Tibial nerve (tissue), 4 donors: ENCODE results near the gene PRPSAP2. TPM values are rescaled to one million over a fixed set of nuclear protein-coding genes. Genes with fewer than 3 reads are reported as not detected.

ENCODE experiments used
- DNase-seq, 2 donors: peaks; one replicate each; pipeline ENCODE4 v3.0.0-alpha.2; 2019; ENCODE audit warnings: low spot score in 2 of 2
- H3K27ac ChIP-seq, 4 donors: fragments of 200-600 bp; sonication (generic) in 3 of 4; one replicate each; pipeline ENCODE4 v1.5.1; 2017 to 2019; ENCODE audit warnings: mild to moderate bottlenecking in 1 of 4
- H3K27me3 ChIP-seq, 2 donors: fragments of 200-600 bp; sonication (generic) in 1 of 2; one replicate each; pipeline versions ENCODE4 v1.5.1 to v1.6.0; 2017 to 2019
- H3K36me3 ChIP-seq, 3 donors: fragments of 200-600 bp; sonication (generic); one replicate each; pipeline ENCODE4 v1.5.1; 2018 to 2019
- H3K4me1 ChIP-seq, 4 donors: fragments of 200-600 bp; sonication (generic) in 3 of 4; one replicate each; pipeline ENCODE4 v1.5.1; 2017 to 2019
- H3K4me3 ChIP-seq, 4 donors: fragments of 200-600 bp; sonication (generic) in 3 of 4; one replicate each; pipeline ENCODE4 v1.5.1; 2017 to 2019; ENCODE audit warnings: mild to moderate bottlenecking in 1 of 4, moderate library complexity in 1 of 4
- H3K9me3 ChIP-seq, 4 donors: fragments of 200-600 bp; sonication (generic) in 3 of 4; one replicate each; pipeline ENCODE4 v1.5.1; 2017 to 2019
- CTCF ChIP-seq, 5 experiments: fragments of 200-600 bp in 3 of 5; fragments of 450-650 bp in 2 of 5; sonication (generic) in 3 of 5; IDR thresholded peaks; one replicate each; pipeline ENCODE4 v1.5.1; 2016 to 2019; ENCODE audit warnings: antibody characterized with exemption in 5 of 5, mild to moderate bottlenecking in 3 of 5, moderate library complexity in 2 of 5
- EP300 ChIP-seq, 2 donors: sonication (generic); formaldehyde crosslinking; IDR thresholded peaks; one replicate each; pipeline ENCODE4 v1.6.1; 2017; ENCODE audit warnings: antibody characterized with exemption in 2 of 2, mild to moderate bottlenecking in 1 of 2
- POLR2A ChIP-seq, 2 donors: fragments of 450-650 bp; IDR thresholded peaks; one replicate each; pipeline ENCODE4 v1.6.1; 2017; ENCODE audit warnings: antibody characterized with exemption in 2 of 2, mild to moderate bottlenecking in 2 of 2, moderate library complexity in 2 of 2
- WGBS, 2 donors: methylation state at CpG; one replicate each; pipeline ENCODE4 v1.1.5; 2018; 5-methylcytosine and 5-hydroxymethylcytosine counted together
- total RNA-seq, 4 donors: library from RNA; depleted of rRNA; stranded (reverse); fragments of >200 nt; gene quantifications; one replicate each; pipeline ENCODE4 v1.1.0, GENCODE V29; 2016

Gene PRPSAP2
- total RNA-seq, 4 donors from 2014 or later, result 31.4 to 35.1 (median 33.7) TPM

GRCh38 chr17:18944646-18945045 is 86.7 kb downstream of the PRPSAP2 start:
- 70 to 75% methylated on average over 5 of the region's 5 CpGs for WGBS, 2 donors
- TF ChIP-seq POLR2A (IDR thresholded peaks at IDR 0.05) (no peak), CTCF (IDR thresholded peaks at IDR 0.05) (no peak), EP300 (IDR thresholded peaks at IDR 0.05) (no peak)
- Histone ChIP-seq H3K9me3 (no peaks in the 10 kb centered on the region), H3K27me3 (peaks cover 0 to 7% of the 10 kb centered on the region in 2 donors), H3K36me3 (no peaks in the 10 kb centered on the region), H3K4me3 (no peak overlapping the region), H3K4me1 (no peaks in the 10 kb centered on the region), H3K27ac (no peak overlapping the region)
- DNase-seq, result no peak

GRCh38 chr17:18946536-18946935 is 88.6 kb downstream of the PRPSAP2 start:
- Histone ChIP-seq H3K27me3 (peaks cover 0 to 7% of the 10 kb centered on the region in 2 donors), H3K4me1 (no peaks in the 10 kb centered on the region), H3K9me3 (no peaks in the 10 kb centered on the region), H3K36me3 (no peaks in the 10 kb centered on the region), H3K27ac (no peak overlapping the region), H3K4me3 (no peak overlapping the region)
- no peak for DNase-seq
- TF ChIP-seq CTCF (IDR thresholded peaks at IDR 0.05) (no peak), POLR2A (IDR thresholded peaks at IDR 0.05) (no peak), EP300 (IDR thresholded peaks at IDR 0.05) (no peak)
- WGBS, 2 donors, result 64 to 75% methylated on average over 2 of the region's 2 CpGs

- Histone ChIP-seq H3K9me3 (no peaks in the 10 kb centered on the region), H3K36me3 (no peaks in the 10 kb centered on the region), H3K4me1 (no peaks in the 10 kb centered on the region), H3K27me3 (peaks cover 0 to 7% of the 10 kb centered on the region in 2 donors), H3K27ac (no peak overlapping the region), H3K4me3 (no peak overlapping the region)
- no peak for DNase-seq
- TF ChIP-seq POLR2A (IDR thresholded peaks at IDR 0.05) (no peak), CTCF (IDR thresholded peaks at IDR 0.05) (no peak), EP300 (IDR thresholded peaks at IDR 0.05) (no peak)
- WGBS, 2 donors, result 72 to 74% methylated on average over 6 of the region's 6 CpGs
Measured at GRCh38 chr17:18947866-18948265, 89.9 kb downstream of the PRPSAP2 start.

GRCh38 chr17:18948476-18949006 is 90.6 kb downstream of the PRPSAP2 start:
- Histone ChIP-seq H3K4me3 (no peak overlapping the region), H3K4me1 (no peaks in the 10 kb centered on the region), H3K36me3 (no peaks in the 10 kb centered on the region), H3K27ac (no peak overlapping the region), H3K9me3 (no peaks in the 10 kb centered on the region), H3K27me3 (peaks cover 0 to 7% of the 10 kb centered on the region in 2 donors)
- TF ChIP-seq CTCF (IDR thresholded peaks at IDR 0.05) (no peak), POLR2A (IDR thresholded peaks at IDR 0.05) (no peak), EP300 (IDR thresholded peaks at IDR 0.05) (no peak)
- DNase-seq, result no peak
- 71 to 84% methylated on average over 7 to 8 of the region's 8 CpGs for WGBS, 2 donors

- TF ChIP-seq EP300 (IDR thresholded peaks at IDR 0.05) (no peak), CTCF (IDR thresholded peaks at IDR 0.05) (no peak), POLR2A (IDR thresholded peaks at IDR 0.05) (no peak)
- no peaks in the 10 kb centered on the region for H3K9me3 ChIP-seq
- no peak overlapping the region for H3K27ac ChIP-seq
- H3K36me3 ChIP-seq, result no peaks in the 10 kb centered on the region
- no peaks in the 10 kb centered on the region for H3K4me1 ChIP-seq
- peaks cover 0 to 7% of the 10 kb centered on the region in 2 donors for H3K27me3 ChIP-seq
- H3K4me3 ChIP-seq, result no peak overlapping the region
- no peak for DNase-seq
- 75 to 79% methylated on average over 3 to 6 of the region's 6 CpGs for WGBS, 2 donors
Measured at GRCh38 chr17:18949566-18949965, 91.6 kb downstream of the PRPSAP2 start.
